Measurements from ENCODE around the gene CMYA5.

The CMYA5 gene

GRCh38 chr5:79811081-79811480 lies 121.4 kb downstream of the CMYA5 start:
- H3K4me3 ChIP-seq (ENCODE audit: control insufficient read depth, low read depth, low read length), result no peak overlapping the region
- no peak for TF ChIP-seq CTCF (conservative IDR thresholded peaks at IDR 0.05; ENCODE audit: control insufficient read depth, insufficient read depth, low read depth, low read length)
- DNase-seq (ENCODE audit: low read depth), result no peak

- no peak overlapping the region for H3K4me3 ChIP-seq (ENCODE audit: control insufficient read depth, low read depth, low read length)
- TF ChIP-seq CTCF (conservative IDR thresholded peaks at IDR 0.05; ENCODE audit: control insufficient read depth, insufficient read depth, low read depth, low read length), result no peak
- DNase-seq (ENCODE audit: low read depth), result no peak
These were observed 122.3 kb downstream of the CMYA5 start for GRCh38 chr5:79811904-79812303.

GRCh38 chr5:79814699-79815098 lies 125.1 kb downstream of the CMYA5 start:
- no peak for DNase-seq (ENCODE audit: low read depth)
- H3K4me3 ChIP-seq (ENCODE audit: control insufficient read depth, low read depth, low read length), result no peak overlapping the region
- TF ChIP-seq CTCF (conservative IDR thresholded peaks at IDR 0.05; ENCODE audit: control insufficient read depth, insufficient read depth, low read depth, low read length), result no peak

GRCh38 chr5:79816014-79816413 lies 126.4 kb downstream of the CMYA5 start:
- TF ChIP-seq CTCF (conservative IDR thresholded peaks at IDR 0.05; ENCODE audit: control insufficient read depth, insufficient read depth, low read depth, low read length), result no peak
- H3K4me3 ChIP-seq (ENCODE audit: control insufficient read depth, low read depth, low read length), result no peak overlapping the region
- no peak for DNase-seq (ENCODE audit: low read depth)

- H3K4me3 ChIP-seq (ENCODE audit: control insufficient read depth, low read depth, low read length), result no peak overlapping the region
- no peak for DNase-seq (ENCODE audit: low read depth)
These were observed 131.0 kb downstream of the CMYA5 start for GRCh38 chr5:79820648-79821047.

GRCh38 chr5:79824444-79824843 lies 134.8 kb downstream of the CMYA5 start:
- no peak overlapping the region for H3K4me3 ChIP-seq (ENCODE audit: control insufficient read depth, low read depth, low read length)
- no peak for TF ChIP-seq CTCF (conservative IDR thresholded peaks at IDR 0.05; ENCODE audit: control insufficient read depth, insufficient read depth, low read depth, low read length)
- DNase-seq (ENCODE audit: low read depth), result no peak

More at GRCh38 chr5:79820648-79821047, 131.0 kb downstream of the CMYA5 start:
- no peak for TF ChIP-seq CTCF (conservative IDR thresholded peaks at IDR 0.05; ENCODE audit: control insufficient read depth, insufficient read depth, low read depth, low read length)

- no peak for TF ChIP-seq CTCF (conservative IDR thresholded peaks at IDR 0.05; ENCODE audit: control insufficient read depth, insufficient read depth, low read depth, low read length)
These were observed 136.2 kb downstream of the CMYA5 start for GRCh38 chr5:79825802-79826201.

More at GRCh38 chr5:79825802-79826201, 136.2 kb downstream of the CMYA5 start:
- DNase-seq (ENCODE audit: low read depth), result no peak
- H3K4me3 ChIP-seq (ENCODE audit: control insufficient read depth, low read depth, low read length), result no peak overlapping the region
